Measurements from ENCODE around the gene GPR141.
"Not testable (repeated sequence)": the region's sequence is repeated elsewhere in the genome, so short reads cannot be mapped to it uniquely, and the experiment has no call there.

Gene GPR141

GRCh38 chr7:37690206-37690605, 6.6 kb downstream of the GPR141 start:
- no peak for DNase-seq

- no peak for DNase-seq
Measured at GRCh38 chr7:37694208-37695094, 10.9 kb downstream of the GPR141 start.

GRCh38 chr7:37698276-37698675, 14.7 kb downstream of the GPR141 start:
- no peak for DNase-seq

GRCh38 chr7:37698782-37699181, 15.2 kb downstream of the GPR141 start:
- no peak for DNase-seq

- DNase-seq, result no peak
Measured at GRCh38 chr7:37701769-37702168, 18.2 kb downstream of the GPR141 start.

- DNase-seq, result no peak
Measured at GRCh38 chr7:37703361-37703760, 19.8 kb downstream of the GPR141 start.

- not testable (repeated sequence) for DNase-seq
Measured at GRCh38 chr7:37704328-37704833, 20.8 kb downstream of the GPR141 start.

GRCh38 chr7:37705976-37706375, 22.4 kb downstream of the GPR141 start:
- no peak for DNase-seq

- no peak for DNase-seq
Measured at GRCh38 chr7:37706804-37707203, 23.2 kb downstream of the GPR141 start.

GRCh38 chr7:37707754-37708485, 24.4 kb downstream of the GPR141 start:
- no peak for DNase-seq

- no peak for DNase-seq
Measured at GRCh38 chr7:37709631-37710509, 26.3 kb downstream of the GPR141 start.

GRCh38 chr7:37713613-37714012, 30.0 kb downstream of the GPR141 start:
- DNase-seq, result no peak

GRCh38 chr7:37714606-37715005, 31.0 kb downstream of the GPR141 start:
- DNase-seq, result no peak

- no peak for DNase-seq
Measured at GRCh38 chr7:37718585-37718984, 35.0 kb downstream of the GPR141 start.

- DNase-seq, result no peak
Measured at GRCh38 chr7:37719077-37719476, 35.5 kb downstream of the GPR141 start.

GRCh38 chr7:37724732-37725131, 41.2 kb downstream of the GPR141 start:
- no peak for DNase-seq

- DNase-seq, result no peak
Measured at GRCh38 chr7:37726016-37726415, 42.5 kb downstream of the GPR141 start.

- no peak for DNase-seq
Measured at GRCh38 chr7:37728747-37729146, 45.2 kb downstream of the GPR141 start.

GRCh38 chr7:37729181-37729580, 45.6 kb downstream of the GPR141 start:
- no peak for DNase-seq

- DNase-seq, result no peak
Measured at GRCh38 chr7:37730501-37730900, 46.9 kb downstream of the GPR141 start.

GRCh38 chr7:37732253-37732652, 48.7 kb downstream of the GPR141 start:
- DNase-seq, result peak; percentile 1

GRCh38 chr7:37732888-37733287, 49.3 kb downstream of the GPR141 start:
- DNase-seq, result no peak

- no peak for DNase-seq
Measured at GRCh38 chr7:37735196-37735595, 51.6 kb downstream of the GPR141 start.

Measured in COR-L47 (cell line).